SK-N-SH treated with all-trans-retinoic acid at 6 μM for 48 hours (cell line): Measurements from ENCODE around the gene SHC3.

Experiments
- ATAC-seq: fragments of 200-7000 bp; cut with Tn5 transposase; 3 replicates; pipeline ENCODE4 v1.9.1; 2020; ENCODE audit warnings: mild to moderate bottlenecking, moderate library complexity
- ARNTL ChIP-seq: fragments of 450-650 bp; formaldehyde crosslinking; IDR thresholded peaks from 2 replicates; pipeline ENCODE4 v1.5.0; 2020; ENCODE audit warnings: low read depth, mild to moderate bottlenecking, moderate library complexity, borderline replicate concordance
- BACH2 ChIP-seq: fragments of 250-450 bp; sonication (Bioruptor Pico); IDR thresholded peaks from 2 replicates; pipeline ENCODE4 v1.9.0; 2021; ENCODE audit warnings: mild to moderate bottlenecking, borderline replicate concordance
- CSDC2 ChIP-seq: fragments of 250-450 bp; sonication (Bioruptor Pico); IDR thresholded peaks from 2 replicates; pipeline ENCODE4 v1.5.0; 2020; ENCODE audit warnings: mild to moderate bottlenecking, moderate library complexity
- ESRRG ChIP-seq: fragments of 250-450 bp; sonication (Bioruptor Pico); IDR thresholded peaks from 2 replicates; pipeline ENCODE4 v1.6.1; 2021; ENCODE audit warnings: mild to moderate bottlenecking
- GLIS3 ChIP-seq: fragments of 250-450 bp; sonication (Bioruptor Pico); IDR thresholded peaks from 2 replicates; pipeline ENCODE4 v1.5.0; 2020; ENCODE audit warnings: mild to moderate bottlenecking, moderate library complexity
- PPARA ChIP-seq: fragments of 250-450 bp; sonication (Bioruptor Pico); IDR thresholded peaks from 2 replicates; pipeline ENCODE4 v1.5.0; 2020; ENCODE audit warnings: mild to moderate bottlenecking, borderline replicate concordance
- RARB ChIP-seq: fragments of 250-450 bp; sonication (Bioruptor Pico); IDR thresholded peaks from 2 replicates; pipeline ENCODE4 v1.8.0; 2021; ENCODE audit warnings: mild to moderate bottlenecking, moderate library complexity
- SNAI2 ChIP-seq: fragments of 250-450 bp; sonication (Bioruptor Pico); IDR thresholded peaks from 2 replicates; pipeline ENCODE4 v1.5.0; 2020; ENCODE audit warnings: mild to moderate bottlenecking, moderate library complexity
- TCF4 ChIP-seq: fragments of 250-450 bp; sonication (Bioruptor Pico); IDR thresholded peaks from 2 replicates; pipeline ENCODE4 v1.8.0; 2021; ENCODE audit warnings: mild to moderate bottlenecking, moderate library complexity, borderline replicate concordance
- TOX ChIP-seq: fragments of 250-450 bp; sonication (Bioruptor Pico); IDR thresholded peaks from 2 replicates; pipeline ENCODE4 v1.8.0; 2021; ENCODE audit warnings: mild to moderate bottlenecking, moderate library complexity, borderline replicate concordance
- ZC3H10 ChIP-seq: fragments of 250-450 bp; sonication (Bioruptor Pico); IDR thresholded peaks from 2 replicates; pipeline ENCODE4 v1.5.1; 2021; ENCODE audit warnings: mild to moderate bottlenecking, moderate library complexity
- ZFP3 ChIP-seq: fragments of 250-450 bp; sonication (Bioruptor Pico); IDR thresholded peaks from 2 replicates; pipeline ENCODE4 v1.5.0; 2020; ENCODE audit warnings: mild to moderate bottlenecking, moderate library complexity
- ZFP30 ChIP-seq: fragments of 450-650 bp; formaldehyde crosslinking; IDR thresholded peaks from 2 replicates; pipeline ENCODE4 v1.5.0; 2022; ENCODE audit warnings: mild to moderate bottlenecking, moderate library complexity
- ZNF565 ChIP-seq: fragments of 450-650 bp; formaldehyde crosslinking; conservative IDR thresholded peaks from 2 replicates; pipeline ENCODE4 v1.5.0; 2020; ENCODE audit warnings: low read depth, mild to moderate bottlenecking, moderate library complexity
- ZNF70 ChIP-seq: fragments of 450-650 bp; formaldehyde crosslinking; IDR thresholded peaks from 2 replicates; pipeline ENCODE4 v1.5.0; 2020; ENCODE audit warnings: mild to moderate bottlenecking, moderate library complexity
- ZNF8 ChIP-seq: fragments of 450-650 bp; formaldehyde crosslinking; IDR thresholded peaks from 2 replicates; pipeline ENCODE4 v1.5.0; 2020; ENCODE audit warnings: mild to moderate bottlenecking, moderate library complexity
- TF ChIP-seq, protein P1 (sequence below): fragments of 250-450 bp; sonication (Bioruptor Pico); IDR thresholded peaks from 2 replicates; pipeline ENCODE4 v1.8.0; 2021; ENCODE audit warnings: low read depth, mild to moderate bottlenecking, moderate library complexity, borderline replicate concordance
- TF ChIP-seq, protein P2 (sequence below): fragments of 250-450 bp; sonication (Bioruptor Pico); IDR thresholded peaks from 2 replicates; pipeline ENCODE4 v1.5.1; 2021; ENCODE audit warnings: mild to moderate bottlenecking, moderate library complexity
- TF ChIP-seq, protein P3 (sequence below): fragments of 250-450 bp; sonication (Bioruptor Pico); IDR thresholded peaks from 2 replicates; pipeline ENCODE4 v1.5.1; 2020; ENCODE audit warnings: low read depth, mild to moderate bottlenecking, moderate library complexity
- TF ChIP-seq, protein P4 (sequence below): fragments of 250-450 bp; sonication (Bioruptor Pico); IDR thresholded peaks from 2 replicates; pipeline ENCODE4 v1.5.0; 2020; ENCODE audit warnings: mild to moderate bottlenecking, moderate library complexity
- TF ChIP-seq, protein P5 (sequence below): fragments of 250-450 bp; sonication (Bioruptor Pico); IDR thresholded peaks from 2 replicates; pipeline ENCODE4 v1.8.0; 2020; ENCODE audit warnings: mild to moderate bottlenecking, moderate library complexity, borderline replicate concordance

SHC3 gene

DNA sequence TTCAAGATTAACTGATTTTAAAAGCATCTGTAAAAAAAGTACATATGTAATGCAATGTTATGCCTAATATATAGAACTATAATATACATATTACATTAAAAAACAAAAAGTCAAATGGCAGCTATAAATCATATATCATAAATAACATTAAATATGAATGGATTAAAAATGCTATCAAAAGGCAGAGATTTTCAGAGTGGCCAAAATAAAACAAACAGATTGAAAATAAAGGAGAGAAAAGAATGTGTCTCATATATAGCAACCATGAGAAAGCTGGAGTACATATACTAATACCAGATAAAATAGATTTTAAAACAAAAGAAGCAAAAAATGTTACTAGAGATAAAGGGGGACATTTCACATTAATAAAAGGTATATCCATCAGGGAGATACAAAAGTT is 148.8 kb downstream of the SHC3 start (continued):
- TF ChIP-seq, protein P1, sequence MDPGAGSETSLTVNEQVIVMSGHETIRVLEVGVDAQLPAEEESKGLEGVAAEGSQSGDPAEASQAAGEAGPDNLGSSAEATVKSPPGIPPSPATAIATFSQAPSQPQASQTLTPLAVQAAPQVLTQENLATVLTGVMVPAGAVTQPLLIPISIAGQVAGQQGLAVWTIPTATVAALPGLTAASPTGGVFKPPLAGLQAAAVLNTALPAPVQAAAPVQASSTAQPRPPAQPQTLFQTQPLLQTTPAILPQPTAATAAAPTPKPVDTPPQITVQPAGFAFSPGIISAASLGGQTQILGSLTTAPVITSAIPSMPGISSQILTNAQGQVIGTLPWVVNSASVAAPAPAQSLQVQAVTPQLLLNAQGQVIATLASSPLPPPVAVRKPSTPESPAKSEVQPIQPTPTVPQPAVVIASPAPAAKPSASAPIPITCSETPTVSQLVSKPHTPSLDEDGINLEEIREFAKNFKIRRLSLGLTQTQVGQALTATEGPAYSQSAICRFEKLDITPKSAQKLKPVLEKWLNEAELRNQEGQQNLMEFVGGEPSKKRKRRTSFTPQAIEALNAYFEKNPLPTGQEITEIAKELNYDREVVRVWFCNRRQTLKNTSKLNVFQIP, result no peak
- no peak for TF ChIP-seq TOX
- no peak for TF ChIP-seq ZFP30 (CRISPR knock-in tag)
- TF ChIP-seq, all 23 proteins: peak for 0

DNA sequence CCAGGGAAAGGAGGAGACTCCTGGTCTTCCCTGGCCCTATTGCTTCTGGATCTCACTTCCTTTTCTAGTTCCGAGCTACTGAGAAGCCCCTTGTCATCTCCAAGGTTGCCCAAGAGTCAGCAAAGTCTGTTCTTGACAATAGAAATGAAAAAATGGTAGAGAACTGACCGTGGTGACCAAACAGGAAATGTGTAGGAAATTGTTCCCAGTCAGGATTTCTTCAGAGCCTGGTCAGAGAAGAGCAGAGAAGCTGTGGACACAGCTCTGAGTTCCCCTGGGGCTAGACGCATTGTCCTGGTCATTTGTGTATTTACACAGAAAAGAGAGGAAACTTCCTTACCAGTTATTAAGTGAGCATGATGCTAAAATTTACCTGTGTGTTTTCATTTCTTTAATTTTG is 151.7 kb downstream of the SHC3 start:
- ATAC-seq, result no peak
- TF ChIP-seq TOX, result no peak
- no peak for TF ChIP-seq ESRRG (CRISPR knock-in tag)
- no peak for TF ChIP-seq ZFP3 (CRISPR knock-in tag)
- no peak for TF ChIP-seq ZNF8 (CRISPR knock-in tag)
- TF ChIP-seq, protein P2, sequence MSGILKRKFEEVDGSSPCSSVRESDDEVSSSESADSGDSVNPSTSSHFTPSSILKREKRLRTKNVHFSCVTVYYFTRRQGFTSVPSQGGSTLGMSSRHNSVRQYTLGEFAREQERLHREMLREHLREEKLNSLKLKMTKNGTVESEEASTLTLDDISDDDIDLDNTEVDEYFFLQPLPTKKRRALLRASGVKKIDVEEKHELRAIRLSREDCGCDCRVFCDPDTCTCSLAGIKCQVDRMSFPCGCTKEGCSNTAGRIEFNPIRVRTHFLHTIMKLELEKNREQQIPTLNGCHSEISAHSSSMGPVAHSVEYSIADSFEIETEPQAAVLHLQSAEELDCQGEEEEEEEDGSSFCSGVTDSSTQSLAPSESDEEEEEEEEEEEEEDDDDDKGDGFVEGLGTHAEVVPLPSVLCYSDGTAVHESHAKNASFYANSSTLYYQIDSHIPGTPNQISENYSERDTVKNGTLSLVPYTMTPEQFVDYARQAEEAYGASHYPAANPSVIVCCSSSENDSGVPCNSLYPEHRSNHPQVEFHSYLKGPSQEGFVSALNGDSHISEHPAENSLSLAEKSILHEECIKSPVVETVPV, result no peak
- TF ChIP-seq, protein P3, sequence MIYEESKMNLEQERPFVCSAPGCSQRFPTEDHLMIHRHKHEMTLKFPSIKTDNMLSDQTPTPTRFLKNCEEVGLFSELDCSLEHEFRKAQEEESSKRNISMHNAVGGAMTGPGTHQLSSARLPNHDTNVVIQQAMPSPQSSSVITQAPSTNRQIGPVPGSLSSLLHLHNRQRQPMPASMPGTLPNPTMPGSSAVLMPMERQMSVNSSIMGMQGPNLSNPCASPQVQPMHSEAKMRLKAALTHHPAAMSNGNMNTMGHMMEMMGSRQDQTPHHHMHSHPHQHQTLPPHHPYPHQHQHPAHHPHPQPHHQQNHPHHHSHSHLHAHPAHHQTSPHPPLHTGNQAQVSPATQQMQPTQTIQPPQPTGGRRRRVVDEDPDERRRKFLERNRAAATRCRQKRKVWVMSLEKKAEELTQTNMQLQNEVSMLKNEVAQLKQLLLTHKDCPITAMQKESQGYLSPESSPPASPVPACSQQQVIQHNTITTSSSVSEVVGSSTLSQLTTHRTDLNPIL, result no peak
- no peak for TF ChIP-seq ZNF70 (CRISPR knock-in tag)
- no peak for TF ChIP-seq ARNTL
- no peak for TF ChIP-seq ZFP30 (CRISPR knock-in tag)
- TF ChIP-seq, protein P1, result no peak
- TF ChIP-seq SNAI2 (CRISPR knock-in tag), result no peak
- TF ChIP-seq, all 23 proteins: peak for 0

DNA sequence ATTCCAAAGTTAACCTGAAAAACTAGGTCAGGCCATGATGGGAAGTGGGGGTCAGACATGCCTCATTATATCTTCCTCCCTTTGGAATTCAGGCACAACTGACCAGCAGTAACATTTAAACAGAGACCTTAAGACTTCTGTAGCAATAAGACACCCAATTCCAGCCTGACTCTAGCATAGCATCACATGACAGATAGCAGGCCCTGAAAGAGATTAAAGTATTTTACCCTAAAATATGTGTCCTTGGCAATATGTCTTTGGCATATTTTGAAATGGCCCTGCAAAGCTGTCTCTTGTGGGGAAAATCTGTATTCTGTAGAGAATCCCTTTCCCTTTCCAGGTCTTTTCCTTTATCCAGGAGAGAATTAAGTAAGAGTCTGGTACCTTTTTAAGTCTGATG is 153.1 kb downstream of the SHC3 start:
- TF ChIP-seq ZNF70 (CRISPR knock-in tag) (no peak), ZC3H10 (CRISPR knock-in tag) (no peak), ZNF565 (CRISPR knock-in tag) (no peak)
- TF ChIP-seq, protein P3, result no peak
- TF ChIP-seq, all 23 proteins: peak for 0
- no peak for ATAC-seq

DNA sequence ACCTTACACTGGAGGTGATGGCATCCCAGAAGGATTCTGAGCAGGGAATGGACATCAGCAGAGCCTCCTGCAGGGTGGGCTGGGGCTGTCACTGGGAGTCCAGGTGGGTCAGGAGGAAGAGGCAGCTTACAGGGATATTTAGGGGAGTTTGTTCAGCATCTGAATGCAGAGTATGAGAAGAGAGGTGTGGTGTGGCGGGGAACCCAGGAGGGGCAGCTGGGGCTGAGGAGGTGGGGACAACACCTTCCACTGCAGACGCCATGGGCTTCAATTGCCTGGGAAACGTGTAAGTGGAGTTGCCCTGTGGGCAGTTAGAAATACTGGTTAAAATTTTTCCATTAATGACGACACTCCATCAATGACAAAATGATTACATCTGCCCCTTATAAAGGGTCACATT is 153.9 kb downstream of the SHC3 start:
- no peak for ATAC-seq
- TF ChIP-seq GLIS3 (CRISPR knock-in tag), result no peak
- no peak for TF ChIP-seq CSDC2 (CRISPR knock-in tag)
- TF ChIP-seq ESRRG (CRISPR knock-in tag), result no peak
- TF ChIP-seq, protein P4, sequence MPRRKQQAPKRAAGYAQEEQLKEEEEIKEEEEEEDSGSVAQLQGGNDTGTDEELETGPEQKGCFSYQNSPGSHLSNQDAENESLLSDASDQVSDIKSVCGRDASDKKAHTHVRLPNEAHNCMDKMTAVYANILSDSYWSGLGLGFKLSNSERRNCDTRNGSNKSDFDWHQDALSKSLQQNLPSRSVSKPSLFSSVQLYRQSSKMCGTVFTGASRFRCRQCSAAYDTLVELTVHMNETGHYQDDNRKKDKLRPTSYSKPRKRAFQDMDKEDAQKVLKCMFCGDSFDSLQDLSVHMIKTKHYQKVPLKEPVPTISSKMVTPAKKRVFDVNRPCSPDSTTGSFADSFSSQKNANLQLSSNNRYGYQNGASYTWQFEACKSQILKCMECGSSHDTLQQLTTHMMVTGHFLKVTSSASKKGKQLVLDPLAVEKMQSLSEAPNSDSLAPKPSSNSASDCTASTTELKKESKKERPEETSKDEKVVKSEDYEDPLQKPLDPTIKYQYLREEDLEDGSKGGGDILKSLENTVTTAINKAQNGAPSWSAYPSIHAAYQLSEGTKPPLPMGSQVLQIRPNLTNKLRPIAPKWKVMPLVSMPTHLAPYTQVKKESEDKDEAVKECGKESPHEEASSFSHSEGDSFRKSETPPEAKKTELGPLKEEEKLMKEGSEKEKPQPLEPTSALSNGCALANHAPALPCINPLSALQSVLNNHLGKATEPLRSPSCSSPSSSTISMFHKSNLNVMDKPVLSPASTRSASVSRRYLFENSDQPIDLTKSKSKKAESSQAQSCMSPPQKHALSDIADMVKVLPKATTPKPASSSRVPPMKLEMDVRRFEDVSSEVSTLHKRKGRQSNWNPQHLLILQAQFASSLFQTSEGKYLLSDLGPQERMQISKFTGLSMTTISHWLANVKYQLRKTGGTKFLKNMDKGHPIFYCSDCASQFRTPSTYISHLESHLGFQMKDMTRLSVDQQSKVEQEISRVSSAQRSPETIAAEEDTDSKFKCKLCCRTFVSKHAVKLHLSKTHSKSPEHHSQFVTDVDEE (CRISPR knock-in tag), result no peak
- TF ChIP-seq, protein P5, sequence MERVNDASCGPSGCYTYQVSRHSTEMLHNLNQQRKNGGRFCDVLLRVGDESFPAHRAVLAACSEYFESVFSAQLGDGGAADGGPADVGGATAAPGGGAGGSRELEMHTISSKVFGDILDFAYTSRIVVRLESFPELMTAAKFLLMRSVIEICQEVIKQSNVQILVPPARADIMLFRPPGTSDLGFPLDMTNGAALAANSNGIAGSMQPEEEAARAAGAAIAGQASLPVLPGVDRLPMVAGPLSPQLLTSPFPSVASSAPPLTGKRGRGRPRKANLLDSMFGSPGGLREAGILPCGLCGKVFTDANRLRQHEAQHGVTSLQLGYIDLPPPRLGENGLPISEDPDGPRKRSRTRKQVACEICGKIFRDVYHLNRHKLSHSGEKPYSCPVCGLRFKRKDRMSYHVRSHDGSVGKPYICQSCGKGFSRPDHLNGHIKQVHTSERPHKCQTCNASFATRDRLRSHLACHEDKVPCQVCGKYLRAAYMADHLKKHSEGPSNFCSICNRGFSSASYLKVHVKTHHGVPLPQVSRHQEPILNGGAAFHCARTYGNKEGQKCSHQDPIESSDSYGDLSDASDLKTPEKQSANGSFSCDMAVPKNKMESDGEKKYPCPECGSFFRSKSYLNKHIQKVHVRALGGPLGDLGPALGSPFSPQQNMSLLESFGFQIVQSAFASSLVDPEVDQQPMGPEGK, result no peak
- no peak for TF ChIP-seq TOX
- TF ChIP-seq, protein P1, result no peak
- TF ChIP-seq ZNF565 (CRISPR knock-in tag), result no peak
- TF ChIP-seq ZC3H10 (CRISPR knock-in tag), result no peak
- TF ChIP-seq TCF4 (CRISPR knock-in tag), result no peak
- no peak for TF ChIP-seq RARB (CRISPR knock-in tag)
- TF ChIP-seq PPARA (CRISPR knock-in tag), result no peak
- no peak for TF ChIP-seq ARNTL
- no peak for TF ChIP-seq BACH2 (CRISPR knock-in tag)
- TF ChIP-seq ZFP30 (CRISPR knock-in tag), result no peak
